ENCODE data around the gene TEX50. TPM values are rescaled to one million over a fixed set of nuclear protein-coding genes. Genes with fewer than 3 reads are reported as not detected.
"Not testable (repeated sequence)": the region's sequence is repeated elsewhere in the genome, so short reads cannot be mapped to it uniquely, and the experiment has no call there.

TEX50 gene
- not detected for total RNA-seq

GRCh38 chr1:173635116-173635515, at the start of gene TEX50:
TSS of gene TEX50 (plus strand) at chr1:173635338. CDS start at chr1:173635522, 184 bp downstream.
- no peak for TF ChIP-seq POLR2A (IDR thresholded peaks at IDR 0.05)
- TF ChIP-seq, protein P1, sequence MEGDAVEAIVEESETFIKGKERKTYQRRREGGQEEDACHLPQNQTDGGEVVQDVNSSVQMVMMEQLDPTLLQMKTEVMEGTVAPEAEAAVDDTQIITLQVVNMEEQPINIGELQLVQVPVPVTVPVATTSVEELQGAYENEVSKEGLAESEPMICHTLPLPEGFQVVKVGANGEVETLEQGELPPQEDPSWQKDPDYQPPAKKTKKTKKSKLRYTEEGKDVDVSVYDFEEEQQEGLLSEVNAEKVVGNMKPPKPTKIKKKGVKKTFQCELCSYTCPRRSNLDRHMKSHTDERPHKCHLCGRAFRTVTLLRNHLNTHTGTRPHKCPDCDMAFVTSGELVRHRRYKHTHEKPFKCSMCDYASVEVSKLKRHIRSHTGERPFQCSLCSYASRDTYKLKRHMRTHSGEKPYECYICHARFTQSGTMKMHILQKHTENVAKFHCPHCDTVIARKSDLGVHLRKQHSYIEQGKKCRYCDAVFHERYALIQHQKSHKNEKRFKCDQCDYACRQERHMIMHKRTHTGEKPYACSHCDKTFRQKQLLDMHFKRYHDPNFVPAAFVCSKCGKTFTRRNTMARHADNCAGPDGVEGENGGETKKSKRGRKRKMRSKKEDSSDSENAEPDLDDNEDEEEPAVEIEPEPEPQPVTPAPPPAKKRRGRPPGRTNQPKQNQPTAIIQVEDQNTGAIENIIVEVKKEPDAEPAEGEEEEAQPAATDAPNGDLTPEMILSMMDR (IDR thresholded peaks at IDR 0.05) = no peak
- intact Hi-C loops (cut with DNase I; ENCODE audit: low total_unique reads) = no loop called here
- H3K36me3 ChIP-seq = no peaks in the 10 kb centered on the region

DNA sequence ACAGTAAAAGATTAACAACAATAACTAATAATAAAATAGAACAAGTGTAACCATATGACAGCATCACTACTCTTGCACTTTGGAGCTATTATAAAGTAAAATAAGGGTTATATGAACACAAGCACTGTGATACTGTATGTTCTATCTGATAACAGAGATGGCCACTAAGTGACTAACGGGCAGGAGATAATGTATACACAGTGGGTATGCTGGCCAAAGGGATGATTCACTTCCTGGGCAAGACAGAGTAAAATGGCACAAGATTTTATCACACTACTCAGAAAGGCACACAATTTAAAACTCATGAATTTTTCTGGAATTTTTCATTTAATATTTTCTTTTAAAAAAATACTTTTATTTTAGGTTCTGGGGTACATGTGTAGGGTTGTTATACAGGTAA, 44.6 kb upstream of the TEX50 start:
- Histone ChIP-seq H3K27me3 (no peaks in the 10 kb centered on the region), H3K9me3 (no peaks in the 10 kb centered on the region), H3K27ac (no peak overlapping the region), H3K36me3 (no peaks in the 10 kb centered on the region), H3K4me3 (no peak overlapping the region), H3K4me1 (no peaks in the 10 kb centered on the region)
- intact Hi-C loops (cut with DNase I; ENCODE audit: low total_unique reads) = no loop called here
- no peak for TF ChIP-seq POLR2A (IDR thresholded peaks at IDR 0.05)
- TF ChIP-seq, protein P1 (IDR thresholded peaks at IDR 0.05) = no peak
- DNase-seq = no peak

More at GRCh38 chr1:173635116-173635515, at the start of gene TEX50:
- H3K9me3 ChIP-seq = no peaks in the 10 kb centered on the region
- DNase-seq = no peak
- no peaks in the 10 kb centered on the region for H3K27me3 ChIP-seq
- H3K4me1 ChIP-seq = no peaks in the 10 kb centered on the region
- H3K27ac ChIP-seq = no peak within 1 kb of the TSS
- no peak within 1 kb of the TSS for H3K4me3 ChIP-seq

GRCh38 chr1:173591138-173591537, 44.0 kb upstream of the TEX50 start:
- H3K27ac ChIP-seq; H3K27me3 ChIP-seq; DNase-seq; H3K9me3 ChIP-seq; intact Hi-C loops (cut with DNase I; ENCODE audit: low total_unique reads); H3K4me1 ChIP-seq; H3K36me3 ChIP-seq; H3K4me3 ChIP-seq: not testable (repeated sequence)

DNA sequence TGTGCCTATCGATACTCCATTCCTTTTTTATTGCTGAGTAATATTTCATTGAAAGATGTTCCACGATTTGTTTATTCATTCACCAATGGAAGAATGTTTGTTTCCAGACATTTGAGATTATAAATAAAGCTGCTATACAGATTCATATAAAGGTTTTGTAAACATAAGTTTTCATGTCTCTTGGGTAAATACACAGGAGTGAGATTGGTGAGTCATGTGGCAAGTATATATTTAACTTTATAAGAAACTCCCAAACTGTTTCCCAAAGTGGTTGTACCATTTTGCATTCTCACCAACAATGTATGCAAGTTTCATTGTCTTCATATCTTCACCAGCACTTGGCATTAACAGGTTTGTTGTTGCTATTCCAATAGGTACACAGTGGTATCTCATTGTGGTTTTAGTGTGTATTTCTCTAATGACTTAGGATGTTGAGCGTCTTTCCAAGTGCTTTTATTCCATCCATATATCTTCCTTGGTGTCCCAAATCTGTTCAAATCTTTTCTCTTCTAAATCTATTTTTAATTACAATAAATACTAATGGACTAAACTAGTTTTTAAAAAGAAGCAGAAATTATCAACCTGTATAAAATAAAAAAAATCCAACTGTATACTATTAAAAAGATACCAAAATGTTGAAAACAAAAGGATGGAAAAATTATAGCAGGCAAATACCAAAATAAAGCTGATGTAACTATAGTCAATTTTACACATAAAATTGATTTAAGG, 38.9 kb upstream of the TEX50 start:
- DNase-seq = no peak
- no peak for TF ChIP-seq POLR2A (IDR thresholded peaks at IDR 0.05)
- TF ChIP-seq, protein P1 (IDR thresholded peaks at IDR 0.05) = no peak
- no peaks in the 10 kb centered on the region for H3K4me1 ChIP-seq
- no peaks in the 10 kb centered on the region for H3K9me3 ChIP-seq
- H3K27ac ChIP-seq = no peak overlapping the region
- H3K27me3 ChIP-seq = no peaks in the 10 kb centered on the region
- intact Hi-C loops (cut with DNase I; ENCODE audit: low total_unique reads) = no loop called here
- H3K36me3 ChIP-seq = no peaks in the 10 kb centered on the region
- no peak overlapping the region for H3K4me3 ChIP-seq

- intact Hi-C loops (cut with DNase I; ENCODE audit: low total_unique reads) = loop anchor here (10.0 kb wide), 1 partner anchor 623 kb away; no protein-coding TSS in a partner anchor
Measured at GRCh38 chr1:173601588-173601987, 33.5 kb upstream of the TEX50 start.

More at GRCh38 chr1:173601588-173601987, 33.5 kb upstream of the TEX50 start:
- Histone ChIP-seq H3K36me3 (no peaks in the 10 kb centered on the region), H3K27ac (no peak overlapping the region), H3K4me3 (no peak overlapping the region), H3K9me3 (no peaks in the 10 kb centered on the region), H3K4me1 (no peaks in the 10 kb centered on the region), H3K27me3 (no peaks in the 10 kb centered on the region)
- no peak for TF ChIP-seq POLR2A (IDR thresholded peaks at IDR 0.05)
- TF ChIP-seq, protein P1 (IDR thresholded peaks at IDR 0.05) = no peak
- no peak for DNase-seq

Measured in uterus (tissue), 4 donors.